ENCODE results near the gene PIP5K1B.

- TF ChIP-seq CTCF (IDR thresholded peaks at IDR 0.05): no peak
- no peak for TF ChIP-seq POLR2A (IDR thresholded peaks at IDR 0.05)
These were observed 28.0 kb downstream of the PIP5K1B start for GRCh38 chr9:68733021-68733405.
